Ishikawa (cell line): ENCODE measurements around the gene CAMK1D.

ENCODE experiments used
- CEBPB ChIP-seq: IDR thresholded peaks from 2 replicates; pipeline ENCODE4 v1.6.1; 2012
- CREB1 ChIP-seq: IDR thresholded peaks from 2 replicates; pipeline ENCODE4 v1.6.1; 2012; ENCODE audit warnings: low read depth
- EGR1 ChIP-seq: IDR thresholded peaks from 2 replicates; pipeline ENCODE4 v1.6.1; 2012
- EP300 ChIP-seq: IDR thresholded peaks from 2 replicates; pipeline ENCODE4 v1.6.1; 2012; ENCODE audit warnings: borderline replicate concordance
- FOXM1 ChIP-seq: IDR thresholded peaks from 2 replicates; pipeline ENCODE4 v1.6.1; 2012; ENCODE audit warnings: low read depth, borderline replicate concordance
- NFIC ChIP-seq: IDR thresholded peaks from 2 replicates; pipeline ENCODE4 v1.6.1; 2012
- RAD21 ChIP-seq: IDR thresholded peaks from 2 replicates; pipeline ENCODE4 v1.6.1; 2012; ENCODE audit warnings: low read depth
- TAF1 ChIP-seq: IDR thresholded peaks from 2 replicates; pipeline ENCODE4 v1.6.1; 2012; ENCODE audit warnings: low read depth, mild to moderate bottlenecking
- TCF12 ChIP-seq: IDR thresholded peaks from 2 replicates; pipeline ENCODE4 v1.6.1; 2012; ENCODE audit warnings: low read depth
- TEAD4 ChIP-seq: IDR thresholded peaks from 2 replicates; pipeline ENCODE4 v1.6.1; 2012
- USF1 ChIP-seq: IDR thresholded peaks from 2 replicates; pipeline ENCODE4 v1.6.1; 2012
- YY1 ChIP-seq: IDR thresholded peaks from 2 replicates; pipeline ENCODE4 v1.6.1; 2012; ENCODE audit warnings: low read depth
- ZBTB7A ChIP-seq: IDR thresholded peaks from 2 replicates; pipeline ENCODE4 v1.6.1; 2012; ENCODE audit warnings: low read depth
- TF ChIP-seq, protein P1 (sequence below): IDR thresholded peaks from 2 replicates; pipeline ENCODE4 v1.6.1; 2012
- TF ChIP-seq, protein P2 (sequence below): IDR thresholded peaks from 2 replicates; pipeline ENCODE4 v1.6.1; 2012; ENCODE audit warnings: low read depth, mild to moderate bottlenecking

CAMK1D gene

GRCh38 chr10:12685261-12686058, 336.1 kb downstream of the CAMK1D start:
- TF ChIP-seq CREB1 (no peak), TAF1 (no peak), CEBPB (no peak), YY1 (no peak), USF1 (no peak), RAD21 (no peak), FOXM1 (no peak), EP300 (no peak), NFIC (no peak), ZBTB7A (no peak), EGR1 (no peak)
- TF ChIP-seq, protein P1, sequence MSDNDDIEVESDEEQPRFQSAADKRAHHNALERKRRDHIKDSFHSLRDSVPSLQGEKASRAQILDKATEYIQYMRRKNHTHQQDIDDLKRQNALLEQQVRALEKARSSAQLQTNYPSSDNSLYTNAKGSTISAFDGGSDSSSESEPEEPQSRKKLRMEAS = no peak

GRCh38 chr10:12687996-12688395, 338.6 kb downstream of the CAMK1D start:
- TF ChIP-seq FOXM1 (no peak), CEBPB (no peak), NFIC (no peak), USF1 (no peak), EP300 (no peak), YY1 (no peak), RAD21 (no peak), CREB1 (no peak), TEAD4 (no peak), TCF12 (no peak), EGR1 (no peak), ZBTB7A (no peak)
- TF ChIP-seq, protein P1 = no peak
- TF ChIP-seq, protein P2, sequence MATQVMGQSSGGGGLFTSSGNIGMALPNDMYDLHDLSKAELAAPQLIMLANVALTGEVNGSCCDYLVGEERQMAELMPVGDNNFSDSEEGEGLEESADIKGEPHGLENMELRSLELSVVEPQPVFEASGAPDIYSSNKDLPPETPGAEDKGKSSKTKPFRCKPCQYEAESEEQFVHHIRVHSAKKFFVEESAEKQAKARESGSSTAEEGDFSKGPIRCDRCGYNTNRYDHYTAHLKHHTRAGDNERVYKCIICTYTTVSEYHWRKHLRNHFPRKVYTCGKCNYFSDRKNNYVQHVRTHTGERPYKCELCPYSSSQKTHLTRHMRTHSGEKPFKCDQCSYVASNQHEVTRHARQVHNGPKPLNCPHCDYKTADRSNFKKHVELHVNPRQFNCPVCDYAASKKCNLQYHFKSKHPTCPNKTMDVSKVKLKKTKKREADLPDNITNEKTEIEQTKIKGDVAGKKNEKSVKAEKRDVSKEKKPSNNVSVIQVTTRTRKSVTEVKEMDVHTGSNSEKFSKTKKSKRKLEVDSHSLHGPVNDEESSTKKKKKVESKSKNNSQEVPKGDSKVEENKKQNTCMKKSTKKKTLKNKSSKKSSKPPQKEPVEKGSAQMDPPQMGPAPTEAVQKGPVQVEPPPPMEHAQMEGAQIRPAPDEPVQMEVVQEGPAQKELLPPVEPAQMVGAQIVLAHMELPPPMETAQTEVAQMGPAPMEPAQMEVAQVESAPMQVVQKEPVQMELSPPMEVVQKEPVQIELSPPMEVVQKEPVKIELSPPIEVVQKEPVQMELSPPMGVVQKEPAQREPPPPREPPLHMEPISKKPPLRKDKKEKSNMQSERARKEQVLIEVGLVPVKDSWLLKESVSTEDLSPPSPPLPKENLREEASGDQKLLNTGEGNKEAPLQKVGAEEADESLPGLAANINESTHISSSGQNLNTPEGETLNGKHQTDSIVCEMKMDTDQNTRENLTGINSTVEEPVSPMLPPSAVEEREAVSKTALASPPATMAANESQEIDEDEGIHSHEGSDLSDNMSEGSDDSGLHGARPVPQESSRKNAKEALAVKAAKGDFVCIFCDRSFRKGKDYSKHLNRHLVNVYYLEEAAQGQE = no peak

DNA sequence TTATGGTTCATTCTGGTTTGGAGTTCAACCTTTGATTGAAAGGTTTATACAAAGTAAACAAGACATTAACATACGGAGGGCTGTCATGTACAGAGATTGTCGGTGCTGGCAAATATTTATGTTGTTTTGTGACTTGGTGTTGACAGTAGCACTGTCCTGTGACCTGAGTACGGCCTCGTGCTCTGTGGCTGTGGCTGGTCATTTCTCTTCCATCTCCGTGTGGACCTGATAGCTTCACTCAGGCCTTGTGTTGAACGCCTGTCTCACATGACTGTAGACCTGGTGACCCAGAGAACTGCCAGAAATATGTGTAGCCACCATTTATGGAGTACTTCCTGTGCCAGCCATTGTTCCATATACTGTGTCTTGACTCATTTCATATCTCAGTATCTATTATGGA, 340.5 kb downstream of the CAMK1D start:
- TF ChIP-seq EGR1 (no peak), CEBPB (no peak)
- TF ChIP-seq, protein P2 = no peak

DNA sequence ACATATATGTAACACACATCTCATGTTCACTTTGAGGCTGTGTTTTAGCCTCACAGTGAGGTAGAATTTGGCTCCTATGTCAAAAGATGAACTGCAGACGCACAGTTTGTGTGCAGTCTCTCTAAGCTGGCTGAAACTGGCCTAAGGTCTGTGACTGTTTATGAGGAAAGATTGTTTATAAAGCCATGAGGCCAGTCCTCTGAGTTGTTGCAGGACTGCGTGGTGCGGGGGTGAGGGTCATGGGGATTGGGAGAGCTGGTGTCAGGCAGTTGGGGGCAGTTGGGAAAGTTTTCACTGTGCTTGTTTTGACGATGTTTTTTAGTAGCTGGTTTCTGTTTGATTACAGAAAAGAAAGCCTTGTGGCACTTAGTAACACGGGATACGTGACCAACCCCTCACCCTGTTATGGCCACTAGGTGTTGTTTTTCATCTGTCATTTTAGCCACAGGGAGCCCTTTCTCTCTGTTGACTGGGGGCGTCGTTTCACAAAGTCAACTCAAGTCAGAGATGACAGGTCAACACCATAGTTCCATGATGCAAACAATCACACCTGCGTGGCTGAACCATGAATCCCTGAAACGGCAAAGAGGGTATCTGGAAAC, 341.3 kb downstream of the CAMK1D start:
- TF ChIP-seq TAF1 (no peak), YY1 (no peak), ZBTB7A (no peak), CEBPB (no peak), USF1 (no peak), TCF12 (no peak)
- TF ChIP-seq, protein P1 = no peak
- TF ChIP-seq, protein P2 = no peak
